Measurements from ENCODE around the gene NCEH1.

NCEH1 gene

DNA sequence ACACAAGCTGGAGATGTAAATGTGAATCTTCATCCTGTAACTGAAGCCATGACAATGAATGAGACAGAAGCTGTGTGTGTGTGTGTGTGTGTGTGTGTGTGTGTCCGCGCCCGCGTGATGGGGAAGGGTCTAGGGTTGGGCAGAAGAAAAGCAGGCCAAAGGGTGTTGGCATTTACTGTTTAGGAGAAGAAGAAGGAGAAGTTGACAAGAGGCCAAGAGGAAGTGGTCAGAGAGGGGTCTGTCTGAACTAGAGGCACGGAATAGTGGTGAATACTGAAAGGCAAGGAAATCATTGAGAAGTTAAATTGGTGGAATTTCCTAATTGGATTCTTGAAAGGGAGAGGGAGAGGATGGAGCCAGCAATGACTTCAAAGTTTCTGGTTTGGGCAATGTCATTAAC lies 5.6 kb upstream of the NCEH1 start:
- no peak overlapping the region for H3K4me3 ChIP-seq (ENCODE audit: low read depth, low read length)
- TF ChIP-seq, protein P1, sequence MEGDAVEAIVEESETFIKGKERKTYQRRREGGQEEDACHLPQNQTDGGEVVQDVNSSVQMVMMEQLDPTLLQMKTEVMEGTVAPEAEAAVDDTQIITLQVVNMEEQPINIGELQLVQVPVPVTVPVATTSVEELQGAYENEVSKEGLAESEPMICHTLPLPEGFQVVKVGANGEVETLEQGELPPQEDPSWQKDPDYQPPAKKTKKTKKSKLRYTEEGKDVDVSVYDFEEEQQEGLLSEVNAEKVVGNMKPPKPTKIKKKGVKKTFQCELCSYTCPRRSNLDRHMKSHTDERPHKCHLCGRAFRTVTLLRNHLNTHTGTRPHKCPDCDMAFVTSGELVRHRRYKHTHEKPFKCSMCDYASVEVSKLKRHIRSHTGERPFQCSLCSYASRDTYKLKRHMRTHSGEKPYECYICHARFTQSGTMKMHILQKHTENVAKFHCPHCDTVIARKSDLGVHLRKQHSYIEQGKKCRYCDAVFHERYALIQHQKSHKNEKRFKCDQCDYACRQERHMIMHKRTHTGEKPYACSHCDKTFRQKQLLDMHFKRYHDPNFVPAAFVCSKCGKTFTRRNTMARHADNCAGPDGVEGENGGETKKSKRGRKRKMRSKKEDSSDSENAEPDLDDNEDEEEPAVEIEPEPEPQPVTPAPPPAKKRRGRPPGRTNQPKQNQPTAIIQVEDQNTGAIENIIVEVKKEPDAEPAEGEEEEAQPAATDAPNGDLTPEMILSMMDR (IDR thresholded peaks at IDR 0.05; ENCODE audit: low read depth, low read length), result no peak

GRCh38 chr3:172713316-172713715 lies 2.4 kb upstream of the NCEH1 start:
- TF ChIP-seq, protein P1 (IDR thresholded peaks at IDR 0.05; ENCODE audit: low read depth, low read length), result no peak
- H3K4me3 ChIP-seq (ENCODE audit: low read depth, low read length), result no peak overlapping the region

DNA sequence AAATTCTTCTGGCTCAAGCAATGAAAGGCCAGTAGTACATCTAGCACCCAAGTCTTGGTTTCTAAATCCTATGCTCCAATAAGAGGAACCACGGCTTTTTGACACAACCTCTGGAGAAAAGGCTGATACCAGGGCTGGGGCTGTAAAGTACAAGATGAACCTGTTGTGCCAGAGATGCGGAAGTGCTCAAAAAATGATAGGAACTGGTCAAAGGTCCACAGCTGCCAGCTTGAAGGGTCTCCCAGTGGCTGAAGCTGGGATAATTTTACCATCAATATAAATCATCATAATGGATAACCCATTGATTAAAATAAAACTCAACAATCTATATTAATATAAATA lies 558 bp upstream of the NCEH1 start:
- H3K4me3 ChIP-seq (ENCODE audit: low read depth, low read length), result peak overlapping the region; percentile 98
- TF ChIP-seq, protein P1 (IDR thresholded peaks at IDR 0.05; ENCODE audit: low read depth, low read length), result no peak

- H3K4me3 ChIP-seq (ENCODE audit: low read depth, low read length), result peak overlapping the region; percentile 98
- TF ChIP-seq, protein P1 (IDR thresholded peaks at IDR 0.05; ENCODE audit: low read depth, low read length), result no peak
Measured at GRCh38 chr3:172709774-172710663, 848 bp downstream of the NCEH1 start.

DNA sequence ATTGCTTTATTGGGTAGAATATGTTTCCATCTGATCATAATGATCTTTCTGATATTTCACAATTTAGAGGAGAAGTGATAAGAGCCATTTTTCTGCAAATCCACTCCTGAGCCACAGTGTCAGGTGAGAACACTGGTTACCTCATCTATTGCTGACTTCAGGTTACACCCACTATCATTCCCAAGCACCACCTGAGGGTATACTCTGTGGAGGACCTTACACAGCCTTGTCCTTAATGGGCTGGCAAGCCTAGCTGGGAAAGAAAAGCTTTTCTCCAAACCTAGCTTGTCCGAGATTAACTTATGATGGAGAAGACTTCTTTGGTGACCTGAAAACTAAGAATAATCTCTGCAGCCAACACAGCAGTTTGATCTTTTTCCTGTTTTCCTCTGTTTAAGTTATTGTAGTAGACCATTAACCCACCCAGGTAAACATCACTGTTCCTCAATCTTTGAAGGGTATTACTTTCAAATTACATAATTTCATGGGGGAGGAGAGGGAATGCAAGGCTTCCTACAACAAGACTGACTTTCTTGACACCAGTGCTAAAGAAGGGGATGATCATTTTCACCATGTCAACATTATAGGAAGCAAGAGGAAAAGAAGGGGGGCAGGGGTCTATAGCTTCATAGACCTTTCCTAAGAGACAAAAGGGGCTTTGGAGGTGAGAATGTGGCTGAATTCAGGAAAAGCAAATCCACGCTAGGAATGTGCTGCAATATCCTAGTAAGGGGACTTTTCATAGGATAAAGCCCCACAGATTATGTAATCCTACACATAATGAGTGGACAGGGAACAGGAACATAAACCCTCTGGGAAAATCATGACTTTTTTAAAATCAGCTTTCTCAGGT lies 1.7 kb downstream of the NCEH1 start:
- TF ChIP-seq, protein P1 (IDR thresholded peaks at IDR 0.05; ENCODE audit: low read depth, low read length), result no peak
- H3K4me3 ChIP-seq (ENCODE audit: low read depth, low read length), result peak overlapping the region; percentile 98

DNA sequence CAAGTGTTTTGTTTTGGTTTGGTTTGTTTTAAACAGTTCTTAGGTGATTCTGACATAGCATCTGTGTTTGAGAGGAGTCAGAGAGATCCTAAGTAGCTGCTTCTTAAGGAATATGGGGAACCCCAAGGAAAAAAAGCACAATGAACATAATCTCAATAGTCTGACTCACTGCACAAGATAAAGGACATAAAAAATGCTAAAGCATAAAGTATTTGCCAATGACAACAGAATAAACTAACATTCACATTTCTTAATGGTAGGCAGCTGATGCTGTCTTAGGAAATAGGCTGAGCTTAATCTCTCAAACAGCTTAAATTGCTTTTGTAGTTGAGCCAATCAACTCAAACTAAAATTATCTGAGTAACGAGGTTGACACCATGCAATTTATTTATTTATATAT lies 2.9 kb downstream of the NCEH1 start:
- no peak overlapping the region for H3K4me3 ChIP-seq (ENCODE audit: low read depth, low read length)
- TF ChIP-seq, protein P1 (IDR thresholded peaks at IDR 0.05; ENCODE audit: low read depth, low read length), result no peak

DNA sequence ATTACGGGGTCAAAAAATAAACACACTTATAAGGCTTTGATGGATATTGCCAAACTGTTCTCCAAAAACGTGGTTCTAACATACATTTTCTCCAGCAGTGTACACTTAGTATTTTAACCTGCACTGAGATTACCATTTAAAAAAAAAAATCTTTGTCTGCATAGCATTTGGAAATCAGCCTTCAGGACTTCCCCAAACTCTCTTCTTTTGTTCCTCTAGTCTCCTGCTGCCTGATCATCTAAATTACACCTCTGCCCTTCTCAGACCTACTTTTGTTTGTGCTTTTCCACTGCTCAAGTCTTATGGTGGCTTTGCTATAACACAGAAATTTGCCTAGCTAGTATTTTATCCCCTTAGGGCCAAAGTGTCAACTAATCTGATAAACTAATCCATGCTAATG lies 3.8 kb downstream of the NCEH1 start:
- TF ChIP-seq, protein P1 (IDR thresholded peaks at IDR 0.05; ENCODE audit: low read depth, low read length), result no peak

More for the DNA sequence above, 3.8 kb downstream of the NCEH1 start:
- H3K4me3 ChIP-seq (ENCODE audit: low read depth, low read length), result no peak overlapping the region

Data from WI38 (cell line).